Peyer's patch (tissue), 4 donors: ENCODE results near the gene SPIB.

Source experiments
- POLR2A ChIP-seq, 2 donors: fragments of 450-650 bp; IDR thresholded peaks; one replicate each; pipeline ENCODE4 v1.5.1; 2017; ENCODE audit warnings: antibody characterized with exemption in 2 of 2, mild to moderate bottlenecking in 2 of 2, moderate library complexity in 2 of 2
- TF ChIP-seq, protein P1 (sequence below), 6 experiments: fragments of 450-650 bp in 4 of 6; fragments of 200-600 bp in 2 of 6; sonication (generic) in 1 of 6; IDR thresholded peaks; one replicate each; pipeline ENCODE4 v1.5.1; 2017 to 2019; ENCODE audit warnings: antibody characterized with exemption in 6 of 6, mild to moderate bottlenecking in 3 of 6, moderate library complexity in 1 of 6

DNA sequence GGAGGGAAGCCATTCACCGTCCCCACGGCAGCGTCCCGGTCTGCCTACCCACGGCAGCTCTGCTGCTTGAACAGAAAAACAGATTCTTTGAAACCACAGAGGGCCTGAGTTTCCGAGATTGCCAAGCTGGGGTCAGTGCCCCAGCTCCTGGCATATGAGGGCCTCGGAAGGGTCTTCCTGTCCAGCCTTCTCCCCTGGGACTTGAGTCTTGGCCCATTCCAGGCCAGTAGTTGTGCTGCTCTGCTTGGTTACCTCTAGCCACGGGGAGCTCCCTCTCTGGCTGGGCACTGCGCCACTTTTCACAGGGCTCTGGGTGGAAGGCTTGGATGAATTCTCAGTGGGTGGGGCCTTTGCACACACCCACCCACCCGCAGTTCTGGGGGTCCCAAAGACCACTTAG lies 8.6 kb upstream of the SPIB start:
- no peak for TF ChIP-seq POLR2A (IDR thresholded peaks at IDR 0.05)
- TF ChIP-seq, protein P1, sequence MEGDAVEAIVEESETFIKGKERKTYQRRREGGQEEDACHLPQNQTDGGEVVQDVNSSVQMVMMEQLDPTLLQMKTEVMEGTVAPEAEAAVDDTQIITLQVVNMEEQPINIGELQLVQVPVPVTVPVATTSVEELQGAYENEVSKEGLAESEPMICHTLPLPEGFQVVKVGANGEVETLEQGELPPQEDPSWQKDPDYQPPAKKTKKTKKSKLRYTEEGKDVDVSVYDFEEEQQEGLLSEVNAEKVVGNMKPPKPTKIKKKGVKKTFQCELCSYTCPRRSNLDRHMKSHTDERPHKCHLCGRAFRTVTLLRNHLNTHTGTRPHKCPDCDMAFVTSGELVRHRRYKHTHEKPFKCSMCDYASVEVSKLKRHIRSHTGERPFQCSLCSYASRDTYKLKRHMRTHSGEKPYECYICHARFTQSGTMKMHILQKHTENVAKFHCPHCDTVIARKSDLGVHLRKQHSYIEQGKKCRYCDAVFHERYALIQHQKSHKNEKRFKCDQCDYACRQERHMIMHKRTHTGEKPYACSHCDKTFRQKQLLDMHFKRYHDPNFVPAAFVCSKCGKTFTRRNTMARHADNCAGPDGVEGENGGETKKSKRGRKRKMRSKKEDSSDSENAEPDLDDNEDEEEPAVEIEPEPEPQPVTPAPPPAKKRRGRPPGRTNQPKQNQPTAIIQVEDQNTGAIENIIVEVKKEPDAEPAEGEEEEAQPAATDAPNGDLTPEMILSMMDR (IDR thresholded peaks at IDR 0.05), result no peak
